Esophagus squamous epithelium (tissue), 5 donors: ENCODE data around the gene ADARB2. TPM values are rescaled to one million over a fixed set of nuclear protein-coding genes. Genes with fewer than 3 reads are reported as not detected.

Source experiments
- DNase-seq: peaks from one replicate; lab custom pipeline; 2025; lab: John Stamatoyannopoulos, UW
- H3K27ac ChIP-seq, 4 donors: fragments of 200-600 bp; sonication (generic); one replicate each; pipeline ENCODE4 v1.5.1; 2016 to 2019; ENCODE audit warnings: mild to moderate bottlenecking in 1 of 4
- H3K27me3 ChIP-seq, 4 donors: fragments of 200-600 bp; sonication (generic); 1 replicate in 3 of 4; 2 replicates in 1 of 4; pipeline versions ENCODE4 v1.5.1 to v1.6.0; 2017 to 2021; ENCODE audit warnings: antibody characterized with exemption in 1 of 4
- H3K36me3 ChIP-seq, 3 donors: fragments of 200-600 bp; sonication (generic); one replicate each; pipeline ENCODE4 v1.5.1; 2016 to 2019
- H3K4me1 ChIP-seq, 3 donors: fragments of 200-600 bp; sonication (generic); one replicate each; pipeline ENCODE4 v1.5.1; 2017 to 2019
- H3K4me3 ChIP-seq, 4 donors: fragments of 200-600 bp; sonication (generic); 1 replicate in 3 of 4; 2 replicates in 1 of 4; pipeline ENCODE4 v1.5.1; 2016 to 2019; ENCODE audit warnings: mild to moderate bottlenecking in 2 of 4, moderate library complexity in 1 of 4
- H3K9me3 ChIP-seq, 3 donors: fragments of 200-600 bp; sonication (generic); one replicate each; pipeline ENCODE4 v1.5.1; 2016 to 2019
- POLR2A ChIP-seq, 4 donors: fragments of 450-650 bp; IDR thresholded peaks; one replicate each; pipeline ENCODE4 v1.6.1; 2017; ENCODE audit warnings: antibody characterized with exemption in 4 of 4, mild to moderate bottlenecking in 4 of 4, moderate library complexity in 3 of 4
- WGBS, 2 donors: methylation state at CpG; one replicate each; pipeline ENCODE4 v1.1.5; 2018; 5-methylcytosine and 5-hydroxymethylcytosine counted together
- intact Hi-C: fragments of 100-400 bp; cut with DNase I; formaldehyde crosslinking; loops from one replicate; pipeline ENCODE4 v1.15.0; 2022
- total RNA-seq, 4 donors: library from RNA; depleted of rRNA; stranded (reverse); fragments of >200 nt; gene quantifications; one replicate each; pipeline ENCODE4 v1.1.0, GENCODE V29; 2016
- TF ChIP-seq, protein P1 (sequence below), 6 experiments: fragments of 450-650 bp in 4 of 6; fragments of 200-600 bp in 2 of 6; sonication (generic) in 2 of 6; IDR thresholded peaks; one replicate each; pipeline ENCODE4 v1.5.1; 2016 to 2019; ENCODE audit warnings: antibody characterized with exemption in 6 of 6, mild to moderate bottlenecking in 4 of 6, moderate library complexity in 4 of 6
- donor health status: DM: yes; HTN: yes; CAD: no.

Gene ADARB2
- total RNA-seq, 4 donors from 2014 or later, result 0.21 to 3.5 (median 1.5) TPM

GRCh38 chr10:1197384-1197783 is 539.9 kb downstream of the ADARB2 start:
- Histone ChIP-seq H3K4me3 (no peak overlapping the region), H3K4me1 (no peaks in the 10 kb centered on the region), H3K27me3 (peaks cover 0 to 19% (median 0%) of the 10 kb centered on the region in 4 donors), H3K9me3 (no peaks in the 10 kb centered on the region), H3K36me3 (no peaks in the 10 kb centered on the region), H3K27ac (no peak overlapping the region)
- DNase-seq, result no peak
- TF ChIP-seq, protein P1, sequence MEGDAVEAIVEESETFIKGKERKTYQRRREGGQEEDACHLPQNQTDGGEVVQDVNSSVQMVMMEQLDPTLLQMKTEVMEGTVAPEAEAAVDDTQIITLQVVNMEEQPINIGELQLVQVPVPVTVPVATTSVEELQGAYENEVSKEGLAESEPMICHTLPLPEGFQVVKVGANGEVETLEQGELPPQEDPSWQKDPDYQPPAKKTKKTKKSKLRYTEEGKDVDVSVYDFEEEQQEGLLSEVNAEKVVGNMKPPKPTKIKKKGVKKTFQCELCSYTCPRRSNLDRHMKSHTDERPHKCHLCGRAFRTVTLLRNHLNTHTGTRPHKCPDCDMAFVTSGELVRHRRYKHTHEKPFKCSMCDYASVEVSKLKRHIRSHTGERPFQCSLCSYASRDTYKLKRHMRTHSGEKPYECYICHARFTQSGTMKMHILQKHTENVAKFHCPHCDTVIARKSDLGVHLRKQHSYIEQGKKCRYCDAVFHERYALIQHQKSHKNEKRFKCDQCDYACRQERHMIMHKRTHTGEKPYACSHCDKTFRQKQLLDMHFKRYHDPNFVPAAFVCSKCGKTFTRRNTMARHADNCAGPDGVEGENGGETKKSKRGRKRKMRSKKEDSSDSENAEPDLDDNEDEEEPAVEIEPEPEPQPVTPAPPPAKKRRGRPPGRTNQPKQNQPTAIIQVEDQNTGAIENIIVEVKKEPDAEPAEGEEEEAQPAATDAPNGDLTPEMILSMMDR (IDR thresholded peaks at IDR 0.05), result no peak
- no peak for TF ChIP-seq POLR2A (IDR thresholded peaks at IDR 0.05)
- intact Hi-C loops, result no loop called here
- whole genome bisulfite sequencing, 2 donors, result 53 to 63% methylated on average over 6 of the region's 6 CpGs

- no peak for DNase-seq
Observed at GRCh38 chr10:1196656-1197055, 540.7 kb downstream of the ADARB2 start.

GRCh38 chr10:1195828-1196227 is 541.5 kb downstream of the ADARB2 start:
- H3K9me3 ChIP-seq, result no peaks in the 10 kb centered on the region
- TF ChIP-seq POLR2A (IDR thresholded peaks at IDR 0.05), result no peak
- TF ChIP-seq, protein P1 (IDR thresholded peaks at IDR 0.05), result no peak
- no peak for DNase-seq
- no peaks in the 10 kb centered on the region for H3K36me3 ChIP-seq
- H3K4me1 ChIP-seq, result no peaks in the 10 kb centered on the region
- peaks cover 0 to 19% (median 0%) of the 10 kb centered on the region in 4 donors for H3K27me3 ChIP-seq
- WGBS, 2 donors, result 78 to 84% methylated on average over 9 of the region's 9 CpGs
- intact Hi-C loops, result no loop called here
- no peak overlapping the region for H3K4me3 ChIP-seq
- no peak overlapping the region for H3K27ac ChIP-seq

More at GRCh38 chr10:1196656-1197055, 540.7 kb downstream of the ADARB2 start:
- no peak for TF ChIP-seq POLR2A (IDR thresholded peaks at IDR 0.05)
- TF ChIP-seq, protein P1 (IDR thresholded peaks at IDR 0.05), result no peak
- Histone ChIP-seq H3K36me3 (no peaks in the 10 kb centered on the region), H3K27ac (no peak overlapping the region), H3K27me3 (peaks cover 0 to 19% (median 0%) of the 10 kb centered on the region in 4 donors), H3K4me3 (no peak overlapping the region), H3K4me1 (no peaks in the 10 kb centered on the region), H3K9me3 (no peaks in the 10 kb centered on the region)
- intact Hi-C loops, result no loop called here
- 77 to 89% methylated on average over 2 of the region's 2 CpGs for WGBS, 2 donors

DNA sequence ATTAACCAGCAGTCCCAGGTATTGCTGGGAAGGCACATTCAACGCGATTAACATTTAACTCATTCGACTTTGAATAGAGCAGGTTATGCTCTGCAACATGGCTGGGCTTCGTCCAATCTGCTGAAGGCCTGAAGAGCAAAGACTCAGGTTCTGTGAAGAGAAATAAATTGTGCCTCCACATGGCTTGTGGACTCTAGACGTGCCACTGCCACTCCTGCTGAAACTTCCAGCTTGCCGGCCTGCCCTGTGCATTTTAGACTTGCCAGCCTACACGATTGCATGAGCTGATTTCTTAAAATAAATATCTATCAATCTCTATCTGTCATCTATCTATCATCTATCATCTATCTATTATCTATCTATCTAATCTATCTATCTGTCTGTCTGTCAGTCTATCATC is 543.2 kb downstream of the ADARB2 start:
- Histone ChIP-seq H3K27me3 (peaks cover 0 to 8% (median 0%) of the 10 kb centered on the region in 4 donors), H3K27ac (no peak overlapping the region), H3K36me3 (no peaks in the 10 kb centered on the region), H3K9me3 (no peaks in the 10 kb centered on the region), H3K4me3 (no peak overlapping the region), H3K4me1 (no peaks in the 10 kb centered on the region)
- no peak for DNase-seq
- intact Hi-C loops, result no loop called here
- no peak for TF ChIP-seq POLR2A (IDR thresholded peaks at IDR 0.05)
- TF ChIP-seq, protein P1 (IDR thresholded peaks at IDR 0.05), result no peak
- 79 to 83% methylated on average over 7 of the region's 7 CpGs for WGBS, 2 donors

DNA sequence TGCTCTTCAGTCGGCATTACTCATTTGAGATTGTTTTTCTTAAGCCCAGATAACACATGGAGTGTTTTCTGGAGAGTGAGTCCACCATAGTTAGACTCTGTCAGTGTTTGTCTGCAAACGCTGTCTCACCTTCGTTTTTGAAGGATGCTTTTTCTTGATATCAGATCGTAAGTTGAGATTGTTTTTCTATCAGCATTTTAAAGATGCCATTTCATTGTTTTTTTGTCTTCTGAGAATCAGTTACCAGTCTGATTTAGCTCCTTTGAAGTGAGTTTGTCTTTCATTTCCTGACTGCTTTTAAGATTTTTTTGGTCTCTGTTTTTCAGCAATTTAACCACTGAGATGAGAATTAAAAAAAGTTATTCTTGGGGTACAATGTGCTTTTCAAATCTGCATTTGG is 543.8 kb downstream of the ADARB2 start:
- WGBS, 2 donors, result 50 to 57% methylated on average over 4 of the region's 4 CpGs
- no peaks in the 10 kb centered on the region for H3K4me1 ChIP-seq
- no peak overlapping the region for H3K27ac ChIP-seq
- TF ChIP-seq, protein P1 (IDR thresholded peaks at IDR 0.05), result no peak
- TF ChIP-seq POLR2A (IDR thresholded peaks at IDR 0.05), result no peak
- no peaks in the 10 kb centered on the region for H3K9me3 ChIP-seq
- H3K27me3 ChIP-seq, result peaks cover 0 to 2% (median 0%) of the 10 kb centered on the region in 4 donors
- intact Hi-C loops, result no loop called here
- no peak overlapping the region for H3K4me3 ChIP-seq
- H3K36me3 ChIP-seq, result no peaks in the 10 kb centered on the region
- no peak for DNase-seq
